HCT116 (cell line): ENCODE measurements around the gene PDXK. TPM values are rescaled to one million over a fixed set of nuclear protein-coding genes. Genes with fewer than 3 reads are reported as not detected.

Source experiments
- ATAC-seq: fragments of 200-7000 bp; cut with Tn5 transposase; 2 replicates; pipeline ENCODE4 v1.9.1; 2020; ENCODE audit warnings: mild to moderate bottlenecking, moderate library complexity
- BruUV-seq: library from RNA; stranded (reverse); fragments of 400-500 nt; replicated peaks from 2 replicates; lab custom pipeline; 2021; lab: Mats Ljungman, UMichigan
- CTCF ChIA-PET: fragments of 300-600 bp; sonication (Branson Sonifier 250); formaldehyde crosslinking; loops from one replicate; lab custom pipeline; 2021; ENCODE audit warnings: antibody characterized with exemption; lab: Charles Lee
- POLR2A ChIA-PET: fragments of 300-600, 350-600 bp; sonication (Branson Sonifier 250); formaldehyde crosslinking; loops from one replicate; lab custom pipeline; 2021; ENCODE audit warnings: antibody characterized with exemption; lab: Charles Lee
- RAD21 ChIA-PET, 2 experiments: fragments of 300-600 bp; sonication (Branson Sonifier 250); formaldehyde crosslinking; loops; one replicate each; lab custom pipeline; 2023; ENCODE audit warnings: low total read pairs in 2 of 2; ENCODE audit not compliant: uncharacterized antibody in 2 of 2, unreplicated experiment in 2 of 2, low non-redundant PET in 1 of 2; lab: Charles Lee
- DNase-seq: peaks from one replicate; pipeline ENCODE4 v3.0.0-alpha.2; 2010; ENCODE audit warnings: low read depth, low spot score
- H2AFZ ChIP-seq: fragments of 200-600 bp; shearing (Covaris generic), sonication (generic); 2 replicates; pipeline ENCODE4 v1.6.1; 2017; ENCODE audit warnings: low read depth, mixed run types, mixed read lengths, antibody characterized with exemption, low read length; ENCODE audit not compliant: poor library complexity, severe bottlenecking
- H3K27ac ChIP-seq: 2 replicates; pipeline ENCODE4 v1.5.1; 2012; ENCODE audit warnings: low read depth, low read length
- H3K27me3 ChIP-seq: fragments of 200-600 bp; sonication (generic); 2 replicates; pipeline ENCODE4 v1.6.1; 2016; ENCODE audit warnings: mixed run types, low read length, mixed read lengths; ENCODE audit not compliant: insufficient read depth
- H3K36me3 ChIP-seq, 2 experiments: fragments of 200-500 bp in 1 of 2; fragments of 200-600 bp in 1 of 2; sonication (Bioruptor generic) in 1 of 2; sonication (generic) in 1 of 2; 2 replicates each; pipeline versions ENCODE4 v1.5.1 to v1.6.1; 2014 to 2016; ENCODE audit warnings: low read length in 2 of 2, inconsistent platforms in 1 of 2, mixed read lengths in 1 of 2, mixed run types in 1 of 2; ENCODE audit not compliant: insufficient read depth in 2 of 2, control insufficient read depth in 1 of 2
- H3K4me1 ChIP-seq, 2 experiments: fragments of 200-600 bp in 1 of 2; sonication (generic) in 1 of 2; 2 replicates each; pipeline versions ENCODE4 v1.5.1 to v1.6.1; 2012 to 2017; ENCODE audit warnings: low read length in 2 of 2, inconsistent platforms in 1 of 2, mild to moderate bottlenecking in 1 of 2, mixed read lengths in 1 of 2, mixed run types in 1 of 2, moderate library complexity in 1 of 2; ENCODE audit not compliant: insufficient read depth in 2 of 2, control insufficient read depth in 1 of 2
- H3K4me2 ChIP-seq: fragments of 200-600 bp; sonication (generic); 2 replicates; pipeline ENCODE4 v1.6.1; 2017; ENCODE audit warnings: mixed run types, low read length, mixed read lengths
- H3K4me3 ChIP-seq, 2 experiments: fragments of 200-600 bp in 1 of 2; sonication (generic) in 1 of 2; replicated peaks in 1 of 2; 2 replicates each; pipeline ENCODE4 v1.5.1; 2011 to 2016; ENCODE audit warnings: low read length in 2 of 2, control low read depth in 1 of 2, low read depth in 1 of 2, mild to moderate bottlenecking in 1 of 2, mixed read lengths in 1 of 2, mixed run types in 1 of 2
- H3K79me2 ChIP-seq: fragments of 200-600 bp; sonication (generic); 2 replicates; pipeline ENCODE4 v1.6.1; 2017; ENCODE audit warnings: mild to moderate bottlenecking, mixed run types, low read length, moderate library complexity, mixed read lengths; ENCODE audit not compliant: insufficient read depth
- H3K9ac ChIP-seq: fragments of 200-600 bp; sonication (generic); 2 replicates; pipeline ENCODE4 v1.6.1; 2016; ENCODE audit warnings: low read length, mixed read lengths
- H3K9me2 ChIP-seq: fragments of 200-600 bp; sonication (generic), shearing (Covaris generic); 2 replicates; pipeline ENCODE4 v1.6.1; 2017; ENCODE audit warnings: mixed run types, mild to moderate bottlenecking, moderate library complexity; ENCODE audit not compliant: insufficient read depth
- H3K9me3 ChIP-seq, 2 experiments: fragments of 200-500 bp in 1 of 2; fragments of 200-600 bp in 1 of 2; sonication (Bioruptor generic) in 1 of 2; sonication (generic) in 1 of 2; 2 replicates each; pipeline ENCODE4 v1.6.1; 2014 to 2017; ENCODE audit warnings: low read length in 2 of 2, mixed read lengths in 2 of 2, inconsistent platforms in 1 of 2, low read depth in 1 of 2, mild to moderate bottlenecking in 1 of 2, mixed run types in 1 of 2, moderate library complexity in 1 of 2; ENCODE audit not compliant: control insufficient read depth in 1 of 2, insufficient read depth in 1 of 2
- H4K20me1 ChIP-seq: fragments of 200-600 bp; sonication (generic), shearing (Covaris generic); 2 replicates; pipeline ENCODE4 v1.6.1; 2017; ENCODE audit warnings: mixed run types, mild to moderate bottlenecking, moderate library complexity; ENCODE audit not compliant: insufficient read depth
- EZH2phosphoT487 ChIP-seq: fragments of 200-600 bp; IDR thresholded peaks from 2 replicates; pipeline ENCODE4 v1.6.1; 2018; ENCODE audit warnings: antibody characterized with exemption, borderline replicate concordance
- FOSL1 ChIP-seq: IDR thresholded peaks from 2 replicates; pipeline ENCODE4 v1.6.1; 2012; ENCODE audit warnings: low read depth
- MAX ChIP-seq: IDR thresholded peaks from 2 replicates; pipeline ENCODE4 v1.6.1; 2012
- POLR2A ChIP-seq: IDR thresholded peaks from 2 replicates; pipeline ENCODE4 v1.7.0; 2011; ENCODE audit warnings: borderline replicate concordance; ENCODE audit not compliant: insufficient read depth, insufficient read length; ENCODE audit errors: extremely low read depth
- REST ChIP-seq: IDR thresholded peaks from 2 replicates; pipeline ENCODE4 v1.6.1; 2012; ENCODE audit warnings: low read depth
- SP1 ChIP-seq: IDR thresholded peaks from 2 replicates; pipeline ENCODE4 v1.6.1; 2012; ENCODE audit warnings: low read depth
- TCF7L2 ChIP-seq: IDR thresholded peaks from 2 replicates; pipeline ENCODE4 v1.7.0; 2011; ENCODE audit warnings: borderline replicate concordance, inconsistent platforms; ENCODE audit not compliant: insufficient read depth, insufficient read length; ENCODE audit errors: extremely low read depth
- ZFX ChIP-seq: fragments of 450-650 bp; IDR thresholded peaks from 2 replicates; pipeline ENCODE4 v1.6.1; 2017
- intact Hi-C: fragments of 100-400 bp; cut with micrococcal nuclease; formaldehyde crosslinking; loops from 2 replicates; pipeline ENCODE4 v1.10.0; 2022
- total RNA-seq: library from RNA; stranded (reverse); gene quantifications from one replicate; pipeline ENCODE4 v1.2.1, GENCODE V29; 2021; ENCODE audit not compliant: unreplicated experiment

The PDXK gene
- total RNA-seq, 1 experiment from 2014 or later = 127 TPM

- ATAC-seq (no peak), DNase-seq (no peak)
- intact Hi-C loops = no loop called here
- Histone ChIP-seq H3K36me3 (peaks cover 56 to 72% of the 10 kb centered on the region in 2 experiments), H3K79me2 (peaks cover 79% of the 10 kb centered on the region), H3K9me2 (no peaks in the 10 kb centered on the region), H3K27me3 (no peaks in the 10 kb centered on the region), H3K27ac (no peak overlapping the region), H3K9me3 (no peaks in the 10 kb centered on the region), H3K4me2 (no peak overlapping the region), H4K20me1 (no peaks in the 10 kb centered on the region; the same call in 1 of the 2 replicates), H3K4me3 (no peak overlapping the region), H3K9ac (no peak overlapping the region), H2AFZ (no peak overlapping the region), H3K4me1 (peaks cover 4 to 16% of the 10 kb centered on the region in 2 experiments; a peak in 3 of 4 replicates)
- CTCF ChIA-PET = no interaction called here
- POLR2A ChIA-PET = no interaction called here
- RAD21 ChIA-PET = no interaction called here
- no peak for TF ChIP-seq FOSL1
- TF ChIP-seq POLR2A = no peak
- no peak for TF ChIP-seq ZFX
- no peak for TF ChIP-seq REST
- no peak for TF ChIP-seq EZH2phosphoT487
- TF ChIP-seq TCF7L2 = no peak
- TF ChIP-seq MAX = no peak
- no peak for TF ChIP-seq SP1
- no TSS peak for BruUV-seq
Observed at GRCh38 chr21:43793243-43793642, 74.3 kb downstream of the PDXK start.
